Upper lobe of right lung (tissue), 1 donor: ENCODE results near the gene KRAS. TPM values are rescaled to one million over a fixed set of nuclear protein-coding genes. Genes with fewer than 3 reads are reported as not detected.

Source experiments
- ATAC-seq: fragments of 200-7000 bp; cut with Tn5 transposase; one replicate; pipeline ENCODE4 v1.9.1; 2020; ENCODE audit warnings: mild to moderate bottlenecking, moderate library complexity
- DNase-seq: peaks from one replicate; pipeline ENCODE4 v3.0.0-alpha.2; 2020
- H3K27ac ChIP-seq: fragments of 200-600 bp; one replicate; pipeline ENCODE4 v1.8.0; 2022
- H3K27me3 ChIP-seq: fragments of 200-600 bp; one replicate; pipeline ENCODE4 v1.8.0; 2022; ENCODE audit warnings: mild to moderate bottlenecking
- H3K36me3 ChIP-seq: fragments of 200-600 bp; one replicate; pipeline ENCODE4 v1.8.0; 2022
- H3K4me1 ChIP-seq: fragments of 200-600 bp; one replicate; pipeline ENCODE4 v1.8.0; 2022
- H3K4me3 ChIP-seq: fragments of 200-600 bp; one replicate; pipeline ENCODE4 v1.8.0; 2022; ENCODE audit warnings: mild to moderate bottlenecking
- H3K9me3 ChIP-seq: fragments of 200-600 bp; one replicate; pipeline ENCODE4 v1.8.0; 2022
- CTCF ChIP-seq: fragments of 200-600 bp; IDR thresholded peaks from one replicate; pipeline ENCODE4 v1.8.0; 2022; ENCODE audit warnings: antibody characterized with exemption
- intact Hi-C: fragments of 100-400 bp; cut with DNase I; formaldehyde crosslinking; loops from one replicate; pipeline ENCODE4 v1.11.0; 2022
- total RNA-seq: library from RNA; stranded (reverse); fragmentation: NEBNext Ultra II Directional; extraction: Animal tissue kit (Norgen Biotek cat#: 25700); gene quantifications from one replicate; pipeline ENCODE4 v1.2.1, GENCODE V29; 2021
- donor health status: DM: no; HTN: yes; CAD: no; lungs with severe emphysema.

The KRAS gene
- total RNA-seq, 1 donor from 2014 or later: 26.7 TPM

DNA sequence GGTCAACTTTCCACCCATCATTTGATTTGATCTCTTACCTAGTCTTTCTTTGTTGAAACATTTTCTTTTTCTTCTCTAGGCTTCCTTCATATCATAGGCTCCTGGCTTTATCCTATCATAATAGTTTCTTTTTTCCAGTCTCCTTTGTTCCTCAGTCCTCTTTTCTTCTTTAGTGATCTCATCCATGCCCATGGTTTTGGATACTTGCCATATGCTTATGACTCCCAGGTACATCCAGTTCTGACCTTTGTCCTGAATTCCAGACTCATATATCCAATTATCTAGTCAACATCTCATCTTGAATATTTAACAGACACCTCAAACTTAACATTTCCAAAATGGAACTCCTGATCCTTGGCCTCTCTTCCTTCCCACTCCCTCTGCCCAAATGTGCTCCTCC lies 36.1 kb upstream of the KRAS start:
- no peak overlapping the region for H3K27ac ChIP-seq
- intact Hi-C loops: no loop called here
- no peak for ATAC-seq

DNA sequence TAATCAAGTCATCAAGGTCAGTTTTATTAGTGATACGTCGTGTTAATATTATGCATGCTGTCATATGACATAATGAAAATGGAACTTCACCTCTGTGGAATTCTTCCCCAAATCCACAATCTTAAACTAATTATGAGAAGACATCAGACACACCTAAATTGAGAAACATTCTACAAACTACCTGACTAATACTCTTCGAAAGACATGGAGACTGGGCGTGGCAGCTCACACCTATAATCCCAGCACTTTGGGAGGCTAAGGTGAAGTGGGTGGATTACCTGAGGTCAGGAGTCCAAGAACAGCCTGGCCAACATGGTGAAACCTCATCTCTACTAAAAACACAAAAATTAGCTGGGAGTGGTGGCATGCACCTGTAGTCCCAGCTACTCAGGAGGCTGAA lies 33.3 kb upstream of the KRAS start:
- intact Hi-C loops: no loop called here

More for the DNA sequence above, 36.1 kb upstream of the KRAS start:
- no peaks in the 10 kb centered on the region for H3K4me1 ChIP-seq
- H3K36me3 ChIP-seq: no peaks in the 10 kb centered on the region
- DNase-seq: no peak
- no peaks in the 10 kb centered on the region for H3K9me3 ChIP-seq
- H3K27me3 ChIP-seq: no peaks in the 10 kb centered on the region
- no peak for TF ChIP-seq CTCF
- H3K4me3 ChIP-seq: no peak overlapping the region

GRCh38 chr12:25283006-25283405 lies 32.3 kb upstream of the KRAS start:
- Histone ChIP-seq H3K4me3 (no peak overlapping the region), H3K27ac (no peak overlapping the region), H3K27me3 (no peaks in the 10 kb centered on the region), H3K36me3 (no peaks in the 10 kb centered on the region), H3K9me3 (no peaks in the 10 kb centered on the region), H3K4me1 (no peaks in the 10 kb centered on the region)
- TF ChIP-seq CTCF: no peak
- DNase-seq (no peak), ATAC-seq (no peak)
- intact Hi-C loops: no loop called here

More for the DNA sequence above, 33.3 kb upstream of the KRAS start:
- Histone ChIP-seq H3K27ac (no peak overlapping the region), H3K27me3 (no peaks in the 10 kb centered on the region), H3K9me3 (no peaks in the 10 kb centered on the region), H3K36me3 (no peaks in the 10 kb centered on the region), H3K4me3 (no peak overlapping the region), H3K4me1 (no peaks in the 10 kb centered on the region)
- DNase-seq (no peak), ATAC-seq (no peak)
- TF ChIP-seq CTCF: no peak

- no peaks in the 10 kb centered on the region for H3K36me3 ChIP-seq
Measured at GRCh38 chr12:25280082-25280481, 29.4 kb upstream of the KRAS start.

GRCh38 chr12:25278269-25278668 lies 27.5 kb upstream of the KRAS start:
- ATAC-seq (no peak), DNase-seq (no peak)
- intact Hi-C loops: no loop called here
- Histone ChIP-seq H3K4me1 (no peaks in the 10 kb centered on the region), H3K27me3 (no peaks in the 10 kb centered on the region), H3K27ac (no peak overlapping the region), H3K9me3 (no peaks in the 10 kb centered on the region), H3K4me3 (no peak overlapping the region), H3K36me3 (no peaks in the 10 kb centered on the region)
- no peak for TF ChIP-seq CTCF

More at GRCh38 chr12:25280082-25280481, 29.4 kb upstream of the KRAS start:
- no peaks in the 10 kb centered on the region for H3K27me3 ChIP-seq
- H3K9me3 ChIP-seq: no peaks in the 10 kb centered on the region
- no peak for TF ChIP-seq CTCF
- H3K27ac ChIP-seq: no peak overlapping the region
- no peak for ATAC-seq
- no peaks in the 10 kb centered on the region for H3K4me1 ChIP-seq
- no peak overlapping the region for H3K4me3 ChIP-seq
- DNase-seq: no peak
- intact Hi-C loops: no loop called here
